B cell (primary cell): ENCODE results near the gene PTH2.

Experiments used
- CTCF ChIP-seq: fragments of 200-600 bp; IDR thresholded peaks from one replicate; pipeline ENCODE4 v1.8.0; 2022; ENCODE audit warnings: antibody characterized with exemption, mild to moderate bottlenecking
- EZH2 ChIP-seq: IDR thresholded peaks from 2 replicates; pipeline ENCODE4 v1.6.1; 2012; ENCODE audit warnings: borderline replicate concordance, low read depth, mild to moderate bottlenecking, moderate library complexity, low read length; ENCODE audit not compliant: insufficient read depth, poor library complexity, severe bottlenecking

GRCh38 chr19:49411681-49412326 lies 11.4 kb downstream of the PTH2 start:
- TF ChIP-seq EZH2 (no peak), CTCF (no peak)
